Coronary artery (tissue), 2 donors: ENCODE measurements around the gene CHD5.
A peak's percentile ranks its signal among the peaks of the same experiment; 100 is the strongest.

ENCODE experiments used
- DNase-seq: peaks from one replicate; pipeline ENCODE4 v3.0.0-alpha.2; 2017; ENCODE audit warnings: low spot score
- H3K27ac ChIP-seq, 2 donors: fragments of 200-600 bp; sonication (generic); one replicate each; pipeline ENCODE4 v1.5.1; 2016 to 2019
- H3K4me3 ChIP-seq: fragments of 200-600 bp; sonication (generic); 2 replicates; pipeline ENCODE4 v1.5.1; 2016; ENCODE audit warnings: mild to moderate bottlenecking, moderate library complexity
- CTCF ChIP-seq: fragments of 200-600 bp; sonication (generic); IDR thresholded peaks from one replicate; pipeline ENCODE4 v1.5.1; 2019; ENCODE audit warnings: antibody characterized with exemption

Gene CHD5

GRCh38 chr1:6208723-6209660 is 28.9 kb upstream of the CHD5 start:
- peak; percentile 34 for TF ChIP-seq CTCF
- peak overlapping the region in 1 of 2 donors; percentile 28 for H3K27ac ChIP-seq
- DNase-seq = no peak
- H3K4me3 ChIP-seq = peak overlapping the region; percentile 72

GRCh38 chr1:6207921-6208320 is 27.8 kb upstream of the CHD5 start:
- no peak for DNase-seq
- Histone ChIP-seq H3K27ac (no peak overlapping the region), H3K4me3 (no peak overlapping the region)
- no peak for TF ChIP-seq CTCF

- Histone ChIP-seq H3K27ac (no peak overlapping the region), H3K4me3 (peak overlapping the region; percentile 76)
Observed at GRCh38 chr1:6207075-6207885, 27.2 kb upstream of the CHD5 start.

GRCh38 chr1:6206520-6206855 is 26.4 kb upstream of the CHD5 start:
- no peak for DNase-seq
- Histone ChIP-seq H3K27ac (peak overlapping the region; percentile 38 to 82), H3K4me3 (peak overlapping the region; percentile 76)
- no peak for TF ChIP-seq CTCF

More at GRCh38 chr1:6207075-6207885, 27.2 kb upstream of the CHD5 start:
- DNase-seq = no peak
- TF ChIP-seq CTCF = no peak

- H3K4me3 ChIP-seq = peak within 1 kb of the TSS; percentile 76
- H3K27ac ChIP-seq = peak within 1 kb of the TSS; percentile 38 to 82
- no peak for TF ChIP-seq CTCF
- DNase-seq = no peak
Observed at GRCh38 chr1:6205849-6206519, 25.9 kb upstream of the CHD5 start, which contains the start of gene RNF207. RNF207 (plus strand) TSS chr1:6206119; CDS start chr1:6206536, 417 bp downstream.

- Histone ChIP-seq H3K27ac (no peak overlapping the region), H3K4me3 (no peak overlapping the region)
- no peak for DNase-seq
- TF ChIP-seq CTCF = no peak
Observed at GRCh38 chr1:6202256-6202655, 22.1 kb upstream of the CHD5 start.
